ENCODE measurements around the gene NAA10. TPM values are rescaled to one million over a fixed set of nuclear protein-coding genes. Genes with fewer than 3 reads are reported as not detected.

NAA10 gene
- total RNA-seq, 1 experiment from 2014 or later, result 107 TPM

GRCh38 chrX:153968754-153969124 lies 33.9 kb upstream of the NAA10 start (continued):
- TF ChIP-seq ZNF219 (CRISPR knock-in tag; IDR thresholded peaks at IDR 0.05; ENCODE audit: borderline replicate concordance) (no peak), MLX (CRISPR knock-in tag; IDR thresholded peaks at IDR 0.05) (no peak)

- Mint-ChIP-seq H3K27me3 (ENCODE audit: low read depth) (no peaks in the 10 kb centered on the region), H3K4me1 (peaks cover 24% of the 10 kb centered on the region), H3K27ac (peak overlapping the region; percentile 90), H3K9me3 (no peaks in the 10 kb centered on the region), H3K4me3 (peak overlapping the region; percentile 100), H3K36me3 (no peaks in the 10 kb centered on the region; the same call in 1 of the 2 replicates)
- TF ChIP-seq PRRX2 (CRISPR knock-in tag; IDR thresholded peaks at IDR 0.05) (no peak), ZMAT4 (CRISPR knock-in tag; IDR thresholded peaks at IDR 0.05) (no peak), SP1 (CRISPR knock-in tag; conservative IDR thresholded peaks at IDR 0.05) (no peak), ZNF425 (CRISPR knock-in tag; conservative IDR thresholded peaks at IDR 0.05) (no peak), ATF6 (CRISPR knock-in tag; IDR thresholded peaks at IDR 0.05) (no peak), ZBTB21 (CRISPR knock-in tag; IDR thresholded peaks at IDR 0.05; ENCODE audit: borderline replicate concordance) (no peak), ZNF396 (CRISPR knock-in tag; IDR thresholded peaks at IDR 0.05; ENCODE audit: borderline replicate concordance) (no peak), EMX1 (CRISPR knock-in tag; IDR thresholded peaks at IDR 0.05) (no peak), FOXP1 (CRISPR knock-in tag; IDR thresholded peaks at IDR 0.05; ENCODE audit: borderline replicate concordance) (no peak), E2F5 (CRISPR knock-in tag; IDR thresholded peaks at IDR 0.05) (no peak), TP53 (CRISPR knock-in tag; IDR thresholded peaks at IDR 0.05) (no peak), IRF2 (CRISPR knock-in tag; IDR thresholded peaks at IDR 0.05; ENCODE audit: borderline replicate concordance, low read depth) (no peak), NFE2L1 (CRISPR knock-in tag; IDR thresholded peaks at IDR 0.05) (no peak)
- no peak for DNase-seq (ENCODE audit: low spot score)
- ChIA-PET CTCF (interaction anchor here (1.1 to 3.7 kb wide), 3 partner anchors 21 to 45 kb away, joined by 3 to 13 read pairs (median 12); no protein-coding TSS in a partner anchor), POLR2A (no interaction called here)
- ATAC-seq, result no peak
These were observed 33.4 kb upstream of the NAA10 start for GRCh38 chrX:153968255-153968654.

GRCh38 chrX:153967536-153968224 lies 32.8 kb upstream of the NAA10 start:
- DNase-seq (ENCODE audit: low spot score) (no peak), ATAC-seq (no peak)
- Mint-ChIP-seq H3K9me3 (no peaks in the 10 kb centered on the region), H3K4me3 (peak overlapping the region; percentile 100), H3K27ac (peak overlapping the region; percentile 71), H3K27me3 (ENCODE audit: low read depth) (no peaks in the 10 kb centered on the region), H3K4me1 (peaks cover 21% of the 10 kb centered on the region), H3K36me3 (no peaks in the 10 kb centered on the region; the same call in 1 of the 2 replicates)
- ChIA-PET POLR2A (no interaction called here), CTCF (interaction anchor here (1.1 to 3.7 kb wide), 3 partner anchors 20 to 46 kb away, joined by 3 to 13 read pairs (median 12); no protein-coding TSS in a partner anchor)
- TF ChIP-seq CDX4 (CRISPR knock-in tag; IDR thresholded peaks at IDR 0.05; ENCODE audit: borderline replicate concordance) (no peak), E2F4 (CRISPR knock-in tag; IDR thresholded peaks at IDR 0.05; ENCODE audit: borderline replicate concordance, low read depth) (no peak), FOXK1 (CRISPR knock-in tag; IDR thresholded peaks at IDR 0.05) (no peak), ZNF416 (CRISPR knock-in tag; IDR thresholded peaks at IDR 0.05) (no peak), FOXP4 (CRISPR knock-in tag; IDR thresholded peaks at IDR 0.05) (no peak), TCF7 (CRISPR knock-in tag; IDR thresholded peaks at IDR 0.05; ENCODE audit: low read depth) (no peak), ZNF121 (CRISPR knock-in tag; IDR thresholded peaks at IDR 0.05) (no peak), NFYB (CRISPR knock-in tag; conservative IDR thresholded peaks at IDR 0.05; ENCODE audit: low read depth) (no peak), MYBL2 (CRISPR knock-in tag; IDR thresholded peaks at IDR 0.05) (no peak)
